RCC 7860 (cell line): ENCODE results near the gene AFAP1.

ENCODE experiments used
- DNase-seq: peaks from one replicate; pipeline ENCODE4 v3.0.0-alpha.2; 2015; ENCODE audit warnings: low spot score
- FAIRE-seq: peaks from 2 replicates; lab custom pipeline; 2012; peaks lifted over from hg19 to GRCh38; lab: Jason Lieb, UNC

The AFAP1 gene

DNA sequence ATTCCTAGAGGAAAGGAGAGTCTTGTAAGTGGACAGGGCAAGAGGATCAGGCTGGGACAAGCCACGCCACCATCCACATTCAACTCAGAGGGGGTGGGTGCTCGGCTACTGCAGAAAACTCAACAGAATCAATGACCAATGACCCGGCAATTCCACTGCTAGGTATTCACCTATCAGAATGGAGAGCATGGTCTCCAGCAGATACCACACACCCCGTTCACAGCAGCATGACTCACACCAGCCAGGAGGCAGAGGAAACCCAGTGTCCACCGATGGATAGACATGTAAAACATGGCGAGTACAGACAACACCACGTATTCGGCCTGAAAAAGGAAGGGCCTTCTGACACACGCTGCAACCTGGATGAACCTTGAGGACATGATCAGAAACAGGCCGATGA, 175.9 kb downstream of the AFAP1 start:
- DNase-seq: peak; percentile 50
- FAIRE-seq: no peak

- no peak for DNase-seq
- no peak for FAIRE-seq
Measured at GRCh38 chr4:7763106-7763505, 176.6 kb downstream of the AFAP1 start.

DNA sequence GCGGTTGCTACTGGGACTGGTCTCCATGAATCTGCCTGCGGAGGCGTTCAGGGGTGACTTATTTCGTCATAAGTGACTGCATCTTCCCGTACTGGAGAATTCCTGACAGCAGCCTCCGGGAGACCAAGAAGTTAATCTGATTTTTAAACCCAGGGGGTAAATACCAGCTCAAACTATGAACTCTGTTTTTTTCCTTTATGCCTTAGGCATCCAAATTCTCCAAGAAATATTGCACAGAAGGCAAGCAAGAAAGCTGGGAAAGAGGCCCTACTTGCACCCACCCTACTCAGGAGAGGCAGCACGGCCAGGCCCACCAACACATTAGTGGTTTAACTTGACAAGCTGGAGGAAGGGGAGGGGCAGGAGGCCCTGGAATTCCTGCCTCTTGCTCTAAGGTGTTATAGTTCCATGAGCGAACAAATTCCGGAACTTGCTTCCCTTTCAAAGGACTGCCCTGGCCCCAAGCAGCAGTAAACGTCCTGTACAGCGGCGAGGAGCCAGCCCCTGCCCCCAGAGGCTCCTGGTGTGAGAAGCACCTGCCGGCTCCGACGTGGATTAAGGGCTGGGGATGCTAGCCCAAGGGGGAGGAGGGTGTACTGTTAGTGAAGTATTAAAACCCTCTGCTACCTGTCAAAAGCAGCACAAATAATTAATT, 177.2 kb downstream of the AFAP1 start:
- DNase-seq: no peak
- FAIRE-seq: no peak

DNA sequence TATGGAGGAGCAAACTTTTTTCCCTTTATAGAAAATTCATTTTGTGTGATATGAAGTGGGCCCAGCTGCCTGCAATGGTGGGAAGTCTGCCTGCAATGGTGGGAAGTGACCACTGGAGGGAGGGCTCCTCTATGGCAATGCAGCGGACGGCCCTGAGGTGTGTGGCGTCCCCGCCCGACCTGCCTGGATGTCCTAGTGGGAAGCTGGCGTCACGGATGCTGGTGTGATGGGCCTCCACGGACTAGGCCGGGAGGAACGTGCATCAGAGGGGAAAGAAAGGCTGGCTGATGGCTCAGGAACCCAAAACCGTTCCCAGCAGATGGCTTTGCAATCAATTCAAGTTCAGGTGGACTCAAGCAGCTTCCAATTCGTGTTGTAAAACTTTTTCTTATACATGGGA, 177.9 kb downstream of the AFAP1 start:
- DNase-seq: peak; percentile 22
- no peak for FAIRE-seq

GRCh38 chr4:7761312-7761711, 178.3 kb downstream of the AFAP1 start:
- FAIRE-seq (no peak), DNase-seq (no peak)

DNA sequence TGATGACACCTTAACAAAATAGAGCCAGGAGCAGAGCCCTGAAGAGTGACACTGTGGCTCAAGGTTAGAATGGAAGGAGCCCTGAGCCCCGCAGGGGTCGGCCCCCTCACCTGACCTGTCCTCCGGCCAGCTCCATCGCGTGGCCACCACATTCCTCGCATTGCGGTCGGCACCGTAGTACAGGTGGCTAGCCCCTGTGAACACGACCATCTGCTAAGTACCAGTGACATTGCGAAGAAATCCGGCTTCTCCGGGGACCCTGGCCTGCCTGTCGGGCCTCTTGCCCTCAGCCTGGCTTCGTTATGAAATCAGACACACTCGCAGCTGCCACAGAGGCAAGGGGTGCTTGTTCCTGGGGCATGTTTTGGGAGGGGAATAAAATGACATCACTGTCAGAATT, 179.0 kb downstream of the AFAP1 start:
- no peak for DNase-seq
- no peak for FAIRE-seq

DNA sequence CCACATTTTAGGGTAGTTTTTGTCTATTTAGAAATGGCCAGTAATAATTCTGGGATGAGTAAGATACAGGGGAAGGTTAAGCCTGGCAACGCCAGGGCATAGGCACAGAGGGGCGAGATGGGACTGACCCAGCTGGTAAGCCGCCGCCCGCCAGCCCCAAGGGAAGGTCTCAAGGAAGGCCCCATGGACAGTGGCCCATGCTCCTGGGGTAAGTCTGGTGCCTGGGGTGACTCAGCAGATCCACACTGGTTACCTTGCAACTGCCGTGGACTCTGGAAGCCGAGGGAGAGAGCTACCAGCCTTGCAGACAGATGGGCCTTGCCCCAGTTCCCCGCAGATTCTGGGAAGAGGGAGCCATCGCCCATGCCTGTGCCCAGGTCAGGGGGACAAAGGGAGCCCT, 179.4 kb downstream of the AFAP1 start:
- FAIRE-seq: no peak
- DNase-seq: no peak

GRCh38 chr4:7759635-7760034, 180.0 kb downstream of the AFAP1 start:
- DNase-seq (no peak), FAIRE-seq (no peak)

DNA sequence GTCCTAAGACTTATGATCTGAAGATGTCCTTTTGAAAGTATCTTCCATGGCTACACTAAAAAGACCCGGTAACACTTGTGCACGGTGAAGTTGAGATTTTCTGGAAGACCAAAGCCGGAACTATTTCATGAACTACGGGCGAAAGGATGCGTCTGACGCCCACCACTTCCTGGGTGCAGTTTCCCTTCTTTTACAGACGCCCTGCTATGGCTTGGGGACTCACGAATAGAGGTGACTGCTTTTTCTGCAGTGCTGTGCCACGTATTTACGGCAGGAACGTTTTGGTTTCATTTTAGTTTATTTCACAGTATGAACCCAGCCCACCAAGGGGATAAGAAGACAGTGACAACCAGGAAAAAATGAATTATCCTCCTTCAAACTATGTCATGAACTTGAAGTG, 180.4 kb downstream of the AFAP1 start:
- DNase-seq (no peak), FAIRE-seq (no peak)

GRCh38 chr4:7758476-7758875, 181.2 kb downstream of the AFAP1 start:
- FAIRE-seq (no peak), DNase-seq (no peak)

DNA sequence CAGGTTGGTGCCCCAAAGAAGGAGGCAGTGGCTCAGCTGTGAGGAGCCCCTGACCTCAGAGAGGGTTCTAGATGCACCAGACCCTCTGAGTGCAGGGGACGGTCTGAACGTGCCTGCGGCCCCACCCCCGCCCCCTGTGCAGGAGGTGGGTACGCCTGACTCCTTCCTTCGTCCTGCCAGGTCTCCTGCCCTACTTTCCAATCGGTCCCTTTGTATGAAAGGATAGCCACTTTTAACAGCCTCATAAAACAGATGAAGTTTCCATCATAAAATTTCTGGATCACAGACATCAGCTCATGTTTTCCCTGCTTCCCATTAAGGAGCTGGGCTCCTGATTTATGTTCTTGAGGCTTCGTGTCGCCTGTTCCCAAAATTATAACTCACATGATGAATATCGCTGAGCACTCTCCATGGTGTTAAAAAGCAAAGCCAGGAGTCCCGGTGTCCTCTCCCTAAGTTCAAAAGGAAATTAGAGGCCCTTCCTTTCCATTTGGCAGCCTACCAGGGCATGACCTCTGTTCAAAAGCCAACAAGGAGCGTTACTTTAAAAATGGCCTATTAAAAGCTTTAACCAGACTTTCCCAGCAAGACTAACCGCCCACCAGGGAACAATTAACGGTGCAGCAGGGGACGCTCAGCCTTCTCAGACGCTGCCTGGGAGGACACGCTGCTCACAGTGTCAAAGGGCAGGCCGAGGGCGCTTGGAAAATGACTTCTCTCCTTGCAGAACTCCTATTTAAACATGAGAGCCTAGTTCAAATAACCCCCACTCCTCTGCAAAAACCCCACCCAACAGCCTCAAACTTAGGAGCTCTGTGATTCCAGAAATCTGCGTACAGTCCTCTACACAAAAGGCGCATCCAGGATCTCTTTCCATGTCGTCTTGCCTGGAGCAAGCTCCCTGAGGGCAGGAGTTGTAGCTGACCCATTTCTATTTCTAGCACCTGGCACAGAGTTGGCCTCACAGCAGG, 181.9 kb downstream of the AFAP1 start:
- no peak for FAIRE-seq
- no peak for DNase-seq

DNA sequence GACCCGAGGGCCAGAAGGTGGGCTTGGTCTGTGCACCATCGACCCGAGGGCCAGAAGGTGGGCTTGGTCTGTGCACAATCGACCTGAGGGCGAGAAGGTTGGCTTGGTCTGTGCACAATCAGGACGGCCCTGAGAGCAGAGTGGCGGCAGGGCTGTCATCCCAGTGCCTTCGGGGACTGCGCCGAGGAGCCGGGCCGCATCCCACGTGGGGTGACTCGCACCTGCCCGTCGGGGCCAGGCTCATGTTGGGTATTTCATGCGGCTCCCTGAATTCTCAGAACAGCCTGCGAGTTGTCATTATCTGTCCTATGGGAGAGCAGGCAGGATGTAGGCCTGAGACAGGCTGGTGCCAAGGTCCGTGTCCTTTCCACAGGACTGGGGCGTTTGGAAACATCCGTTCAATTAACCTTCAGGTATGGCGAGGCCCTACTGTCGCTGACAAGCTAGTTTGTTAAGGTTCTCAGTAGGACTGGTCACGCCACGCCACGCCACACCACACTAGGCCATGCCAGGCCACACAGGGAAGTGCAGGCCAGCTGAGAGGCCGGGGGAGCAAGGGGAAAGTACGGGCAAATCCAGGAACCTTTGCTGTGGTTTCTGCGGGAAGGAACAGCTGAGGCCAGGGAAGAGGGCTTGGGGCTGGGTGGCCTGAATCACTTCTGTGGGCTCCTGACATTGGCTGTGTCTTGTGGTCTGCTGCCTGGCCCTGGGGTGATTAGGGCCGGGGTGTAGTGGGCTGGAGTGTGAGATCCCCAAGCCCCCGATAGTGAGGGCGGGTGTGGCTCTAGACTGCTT, 182.9 kb downstream of the AFAP1 start:
- DNase-seq (peak; percentile 51), FAIRE-seq (no peak)

- FAIRE-seq (no peak), DNase-seq (no peak)
Measured at GRCh38 chr4:7756071-7756470, 183.6 kb downstream of the AFAP1 start.

GRCh38 chr4:7755561-7755960, 184.1 kb downstream of the AFAP1 start:
- no peak for DNase-seq

DNA sequence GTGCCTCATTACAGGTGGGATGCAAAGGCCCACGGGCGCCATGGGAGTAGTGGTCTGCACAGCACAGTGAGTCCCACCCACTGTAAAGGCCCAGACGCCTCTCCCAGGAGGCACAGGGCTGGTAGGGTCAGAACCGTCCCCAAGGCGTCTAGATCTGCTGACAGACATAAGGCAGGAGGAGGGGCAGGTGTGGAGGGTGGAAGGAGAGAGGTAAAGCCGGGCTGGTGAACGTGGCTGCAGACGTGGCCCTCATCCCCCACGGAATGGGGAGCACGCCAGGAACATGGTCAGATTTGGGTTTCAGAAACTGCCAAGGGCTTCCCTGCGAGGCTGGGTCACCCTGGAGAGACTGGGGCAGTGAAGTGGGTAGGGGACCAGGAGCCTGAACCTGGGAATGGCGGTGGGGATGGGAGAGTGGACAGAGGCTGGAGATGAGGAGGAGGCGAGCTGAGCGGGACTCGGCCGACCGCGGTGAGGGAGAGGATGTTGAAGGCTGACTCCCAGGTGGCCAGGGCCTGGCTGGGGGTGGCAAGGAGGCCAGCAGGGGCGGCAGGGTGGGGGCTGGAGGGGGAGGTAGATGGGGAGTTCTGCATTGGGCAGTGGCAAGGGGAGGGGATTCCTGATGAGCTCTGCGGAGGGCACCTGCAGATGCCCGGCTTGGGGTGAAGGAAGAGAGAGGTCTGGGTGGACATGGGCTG, 184.9 kb downstream of the AFAP1 start:
- DNase-seq (no peak), FAIRE-seq (no peak)

More at GRCh38 chr4:7755561-7755960, 184.1 kb downstream of the AFAP1 start:
- FAIRE-seq: no peak

DNA sequence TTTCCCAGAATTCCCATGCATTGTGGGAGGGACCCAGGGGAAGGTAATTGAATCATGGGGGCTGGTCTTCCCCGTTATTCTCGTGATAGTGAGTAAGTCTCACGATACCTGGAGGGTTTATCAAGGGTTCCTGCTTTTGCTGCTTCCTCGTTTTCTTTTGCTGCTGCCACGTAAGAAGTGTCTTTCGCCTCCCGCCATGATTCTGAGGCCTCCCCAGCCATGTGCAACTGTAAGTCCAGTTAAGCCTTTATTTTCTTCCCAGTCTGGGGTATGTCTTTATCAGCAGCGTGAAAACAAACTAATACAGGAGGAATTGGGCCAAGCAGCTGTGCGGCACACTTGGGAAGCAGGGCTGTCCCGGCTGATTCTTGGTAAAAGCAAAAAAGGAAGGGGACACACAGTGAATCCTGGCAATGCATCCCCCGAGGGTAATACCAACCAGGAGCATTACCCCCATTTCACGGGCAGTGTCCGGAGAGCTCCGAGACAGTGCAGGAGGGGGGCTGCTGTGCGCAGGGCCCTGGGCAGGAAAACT, 185.7 kb downstream of the AFAP1 start:
- FAIRE-seq (no peak), DNase-seq (no peak)

GRCh38 chr4:7753271-7753670, 186.4 kb downstream of the AFAP1 start:
- FAIRE-seq (no peak), DNase-seq (peak; percentile 58)

- DNase-seq (no peak), FAIRE-seq (no peak)
Measured at GRCh38 chr4:7752649-7753048, 187.0 kb downstream of the AFAP1 start.

GRCh38 chr4:7750972-7751371, 188.7 kb downstream of the AFAP1 start:
- FAIRE-seq (no peak), DNase-seq (no peak)

DNA sequence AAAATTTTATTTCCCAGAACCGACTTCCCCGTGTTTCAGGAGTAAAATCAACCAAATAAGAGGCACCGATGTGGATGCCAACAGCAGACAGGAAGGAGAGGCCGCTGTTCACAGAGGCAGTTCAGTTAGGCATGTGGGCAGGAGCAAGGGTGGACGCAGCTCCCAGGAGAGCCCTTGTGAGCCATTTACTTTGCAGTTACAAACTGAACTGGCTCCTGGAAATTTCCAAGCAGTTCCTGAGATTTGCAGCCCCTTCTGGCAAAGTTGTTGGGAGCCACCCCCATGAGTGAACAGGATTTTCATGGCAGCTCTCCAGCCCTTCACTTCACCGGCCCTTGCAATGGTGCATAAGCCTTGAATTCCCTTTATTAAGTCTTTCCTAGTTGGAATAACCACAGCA, 189.1 kb downstream of the AFAP1 start:
- no peak for DNase-seq
- no peak for FAIRE-seq
